Nucleus accumbens (tissue), 56 donors: ENCODE data around the gene SLC16A7.
A peak's percentile ranks its signal among the peaks of the same experiment; 100 is the strongest.
"Not testable (repeated sequence)": the region's sequence is repeated elsewhere in the genome, so short reads cannot be mapped to it uniquely, and the experiment has no call there.

Experiments used
- DNase-seq, 56 donors: peaks; one replicate each; lab custom pipeline; 2025; lab: John Stamatoyannopoulos, UW

The SLC16A7 gene

GRCh38 chr12:59719701-59720100 is 123.9 kb downstream of the SLC16A7 start:
- DNase-seq, result no peak

- no peak for DNase-seq
Measured at GRCh38 chr12:59723520-59723919, 127.7 kb downstream of the SLC16A7 start.

GRCh38 chr12:59724011-59724695 is 128.3 kb downstream of the SLC16A7 start:
- DNase-seq, result no peak

GRCh38 chr12:59733200-59733599 is 137.4 kb downstream of the SLC16A7 start:
- no peak for DNase-seq

- no peak for DNase-seq
Measured at GRCh38 chr12:59734371-59734770, 138.5 kb downstream of the SLC16A7 start.

DNA sequence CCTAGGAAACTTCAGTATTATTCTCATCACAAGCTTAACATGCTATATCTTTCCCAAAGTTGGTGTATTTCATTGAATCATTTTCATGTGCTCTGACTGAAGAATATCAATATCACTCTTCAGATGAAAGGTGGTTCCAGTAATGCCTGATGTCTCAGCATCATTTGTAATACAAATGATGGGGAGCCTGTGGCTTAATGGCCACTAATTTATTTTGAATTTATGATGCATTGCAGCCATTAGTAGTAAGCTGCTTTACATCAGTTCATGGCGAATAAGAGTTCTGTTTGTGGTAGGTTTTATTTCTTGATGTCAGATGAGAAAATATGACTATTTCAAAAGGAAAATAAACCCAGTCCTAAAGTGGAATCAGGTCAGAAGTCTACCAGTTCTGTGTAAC is 139.4 kb downstream of the SLC16A7 start:
- DNase-seq, result no peak

DNA sequence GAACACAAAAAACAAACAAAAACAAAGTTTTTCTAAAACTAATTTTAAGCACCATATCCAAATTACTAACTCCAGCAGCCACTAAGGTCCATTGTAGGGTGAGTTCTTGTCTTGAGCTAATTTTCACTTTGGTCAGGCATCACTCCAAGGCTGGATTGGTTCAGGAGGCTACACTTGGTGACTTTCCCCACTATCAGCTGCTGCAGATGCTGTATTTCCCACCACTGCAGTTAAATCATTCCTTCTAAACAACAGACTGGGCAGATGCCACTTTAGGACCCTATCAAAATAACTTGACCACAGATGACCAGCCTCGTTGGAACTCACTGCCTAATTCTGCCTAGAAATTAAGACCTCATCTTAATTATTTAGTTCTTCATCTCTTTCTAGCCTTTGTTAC is 140.5 kb downstream of the SLC16A7 start:
- DNase-seq, result no peak

DNA sequence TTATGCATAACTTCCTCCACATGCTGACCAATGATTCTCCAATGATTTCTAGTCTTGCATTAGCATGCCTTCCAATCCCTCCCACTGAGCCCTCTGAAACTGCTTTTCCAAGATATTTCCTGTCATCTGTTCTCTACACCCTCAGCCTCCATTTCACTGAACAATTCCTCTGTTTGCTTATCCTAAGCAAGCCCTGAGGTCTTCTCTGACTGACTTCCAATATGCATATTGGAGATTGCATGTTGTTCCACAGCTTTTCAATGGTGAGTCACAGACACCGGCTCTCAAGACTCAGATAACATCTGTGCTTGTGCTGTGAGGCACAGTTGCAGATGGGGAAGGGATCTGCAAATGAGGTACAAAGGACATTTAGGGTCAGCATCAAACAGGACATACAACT is 141.0 kb downstream of the SLC16A7 start:
- no peak for DNase-seq

GRCh38 chr12:59737725-59738463 is 142.1 kb downstream of the SLC16A7 start:
- DNase-seq, result no peak

GRCh38 chr12:59742841-59743240 is 147.0 kb downstream of the SLC16A7 start:
- no peak for DNase-seq

- DNase-seq, result no peak
Measured at GRCh38 chr12:59744564-59744963, 148.7 kb downstream of the SLC16A7 start.

DNA sequence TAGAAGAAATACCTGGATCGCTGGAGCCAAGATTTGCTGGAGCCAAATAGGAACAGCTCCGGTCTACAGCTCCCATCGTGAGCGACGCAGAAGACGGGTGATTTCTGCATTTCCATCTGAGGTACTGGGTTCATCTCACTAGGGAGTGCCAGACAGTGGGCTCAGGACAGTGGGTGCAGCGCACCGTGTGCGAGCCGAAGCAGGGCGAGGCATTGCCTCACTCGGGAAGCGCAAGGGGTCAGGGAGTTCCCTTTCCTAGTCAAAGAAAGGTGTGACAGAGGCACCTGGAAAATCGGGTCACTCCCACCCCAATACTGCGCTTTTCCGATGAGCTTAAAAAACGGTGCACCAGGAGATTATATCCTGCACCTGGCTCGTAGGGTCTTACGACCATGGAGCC is 155.3 kb downstream of the SLC16A7 start:
- DNase-seq, result not testable (repeated sequence)

DNA sequence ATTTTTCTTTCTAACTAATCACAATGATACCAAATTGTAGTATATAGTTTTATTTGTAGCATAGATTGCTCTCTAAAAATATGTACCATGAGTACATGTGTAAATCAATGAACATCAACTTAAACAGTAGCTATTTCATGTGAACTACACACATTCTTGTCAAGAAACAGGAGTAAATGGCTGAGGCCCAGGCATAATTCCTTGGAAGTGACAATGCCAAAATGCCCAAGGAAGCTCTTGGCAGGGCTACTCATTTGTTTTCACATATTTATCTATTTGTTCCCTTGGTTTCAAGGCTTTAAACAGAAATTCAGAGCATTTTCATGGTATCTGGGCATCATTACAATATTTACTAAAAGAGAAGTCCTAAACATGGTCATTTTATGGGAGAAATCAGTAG is 165.7 kb downstream of the SLC16A7 start:
- no peak for DNase-seq

DNA sequence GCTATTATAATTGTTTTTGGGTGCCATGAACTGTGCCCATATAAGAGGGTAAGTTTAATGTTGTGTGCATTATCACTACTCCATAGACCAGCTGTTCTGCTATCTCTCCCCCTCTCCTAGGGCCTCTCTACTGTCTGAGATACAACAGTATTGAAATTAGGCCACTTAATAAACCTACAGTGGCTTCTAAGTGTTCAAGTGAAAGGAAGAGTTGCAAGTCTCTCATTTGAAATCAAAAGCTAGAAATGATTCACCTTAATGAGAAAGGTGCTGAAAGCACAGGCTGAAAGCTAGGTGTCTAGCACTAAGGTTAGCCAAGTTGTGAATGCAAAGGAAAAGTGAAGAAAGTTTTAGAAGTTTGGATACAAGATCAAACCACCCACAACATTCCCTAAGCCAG is 168.0 kb downstream of the SLC16A7 start:
- DNase-seq, result no peak

DNA sequence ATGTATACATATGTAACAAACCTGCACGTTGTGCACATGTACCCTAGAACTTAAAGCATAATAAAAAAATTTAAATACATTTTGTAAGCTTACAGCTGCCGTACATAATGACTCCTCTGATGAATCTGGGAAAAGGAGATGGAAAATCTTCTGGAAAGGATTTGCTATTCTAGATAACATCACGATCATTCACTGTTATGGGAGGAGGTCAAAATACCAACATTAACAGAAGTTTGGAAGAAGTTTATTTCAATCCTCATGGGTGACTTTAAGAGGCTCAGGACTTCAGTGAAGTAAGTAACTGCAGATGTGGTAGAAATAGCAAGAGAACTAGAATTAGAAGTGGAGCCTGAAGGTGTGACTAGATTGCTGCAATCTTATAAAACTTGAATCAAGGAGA is 172.2 kb downstream of the SLC16A7 start:
- DNase-seq, result no peak

- DNase-seq, result peak in 8 of 56 donors; percentile 1 to 20 (median 3)
Measured at GRCh38 chr12:59780605-59781135, 184.8 kb downstream of the SLC16A7 start.

- DNase-seq, result no peak
Measured at GRCh38 chr12:59787610-59788009, 191.8 kb downstream of the SLC16A7 start.

- no peak for DNase-seq
Measured at GRCh38 chr12:59792647-59793046, 196.8 kb downstream of the SLC16A7 start.

GRCh38 chr12:59803735-59804134 is 207.9 kb downstream of the SLC16A7 start:
- no peak for DNase-seq

DNA sequence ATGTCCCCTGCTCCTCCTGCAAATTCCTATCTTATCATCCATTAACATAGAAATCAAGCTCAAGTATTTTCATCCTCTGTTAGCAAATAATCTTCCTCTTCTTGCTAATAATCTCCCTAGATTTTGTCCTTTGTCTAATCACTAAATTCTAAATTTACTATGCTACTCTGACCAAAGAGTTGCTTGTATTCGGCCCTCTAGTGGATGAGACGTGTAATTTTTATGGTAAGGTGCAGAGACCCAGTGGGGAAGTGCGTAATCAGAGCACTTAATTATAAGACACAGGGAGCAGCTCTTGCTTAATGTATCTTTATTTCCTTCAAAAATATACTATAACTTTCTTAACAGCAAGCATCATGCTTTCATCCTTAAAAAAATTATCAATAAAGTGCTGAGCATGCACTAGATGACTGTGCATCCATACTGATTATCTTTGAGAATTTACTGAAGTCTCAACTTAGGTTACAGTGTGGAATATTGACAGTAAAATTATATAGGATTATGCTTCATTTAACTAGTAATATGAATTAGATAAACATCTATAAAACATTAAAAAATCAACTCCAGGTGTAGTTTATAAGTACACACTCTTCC is 212.6 kb downstream of the SLC16A7 start:
- no peak for DNase-seq

DNA sequence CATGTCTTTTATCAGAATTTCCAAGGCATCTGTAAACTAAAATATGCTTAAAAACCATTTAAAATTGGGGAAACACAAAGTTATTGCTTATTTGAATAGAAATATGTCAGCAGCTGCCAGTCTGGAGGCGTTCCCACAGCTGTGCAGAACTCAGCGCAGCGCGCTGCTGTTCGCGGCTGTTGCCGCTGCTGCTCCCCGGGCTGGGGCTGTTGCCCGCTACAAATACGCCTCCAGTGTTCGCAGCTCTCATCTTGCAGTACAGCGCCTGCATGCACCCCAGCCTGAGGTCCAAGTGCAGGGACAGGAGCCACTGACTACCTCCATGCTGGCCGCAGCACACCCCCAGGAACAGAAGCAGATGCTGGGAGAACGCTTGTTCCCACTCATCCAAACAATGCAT is 216.2 kb downstream of the SLC16A7 start:
- DNase-seq, result no peak

- no peak for DNase-seq
Measured at GRCh38 chr12:59812716-59813115, 216.9 kb downstream of the SLC16A7 start.
